ENCODE measurements around the gene PRRC2A. TPM values are rescaled to one million over a fixed set of nuclear protein-coding genes. Genes with fewer than 3 reads are reported as not detected.

The PRRC2A gene
- total RNA-seq, 1 donor from 2014 or later = 188 TPM

- Histone ChIP-seq H3K4me2 (ENCODE audit: low read length) (no peak overlapping the region), H2AFZ (ENCODE audit: low read depth, low read length) (no peak overlapping the region), H3K9me3 (ENCODE audit: insufficient read depth, low read depth, low read length) (no peaks in the 10 kb centered on the region), H3K4me3 (ENCODE audit: insufficient read depth, low read depth, low read length) (no peak overlapping the region), H4K20me1 (ENCODE audit: insufficient read depth, low read length) (peaks cover 75% of the 10 kb centered on the region), H3K27me3 (ENCODE audit: insufficient read depth, low read length) (no peaks in the 10 kb centered on the region), H3K79me2 (ENCODE audit: insufficient read depth, low read length) (peaks cover 12% of the 10 kb centered on the region), H3K27ac (ENCODE audit: low read depth, low read length) (no peak overlapping the region), H3K4me1 (ENCODE audit: insufficient read depth, low read length) (peaks cover 13% of the 10 kb centered on the region), H3K36me3 (ENCODE audit: insufficient read depth, low read length) (peaks cover 62% of the 10 kb centered on the region), H3K9ac (ENCODE audit: low read length) (no peak overlapping the region)
- Mint-ChIP-seq H3K27me3 (ENCODE audit: low read depth, unreplicated experiment) (no peaks in the 10 kb centered on the region), H3K9me3 (ENCODE audit: unreplicated experiment) (no peaks in the 10 kb centered on the region), H3K36me3 (ENCODE audit: low read depth, unreplicated experiment) (peaks cover 34% of the 10 kb centered on the region), H3K27ac (ENCODE audit: unreplicated experiment) (peak overlapping the region; percentile 75), H3K4me3 (ENCODE audit: unreplicated experiment) (no peak overlapping the region), H3K4me1 (ENCODE audit: low read depth, unreplicated experiment) (peaks cover 3% of the 10 kb centered on the region)
- FAIRE-seq = no peak
- TF ChIP-seq EZH2 (IDR thresholded peaks at IDR 0.05; ENCODE audit: insufficient read depth, low read length) (no peak), CTCF (IDR thresholded peaks at IDR 0.05; ENCODE audit: insufficient read depth, low read depth, low read length) (no peak)
- no peak for DNase-seq (ENCODE audit: low read depth)
Measured at GRCh38 chr6:31636698-31637596, 16.4 kb downstream of the PRRC2A start.

GRCh38 chr6:31639043-31639442, 18.5 kb downstream of the PRRC2A start:
- Histone ChIP-seq H3K4me1 (ENCODE audit: insufficient read depth, low read length) (peaks cover 13% of the 10 kb centered on the region), H3K27me3 (ENCODE audit: insufficient read depth, low read length) (no peaks in the 10 kb centered on the region), H3K27ac (ENCODE audit: low read depth, low read length) (peak overlapping the region; percentile 55), H3K4me3 (ENCODE audit: insufficient read depth, low read depth, low read length) (no peak overlapping the region), H3K36me3 (ENCODE audit: insufficient read depth, low read length) (peaks cover 60% of the 10 kb centered on the region), H2AFZ (ENCODE audit: low read depth, low read length) (no peak overlapping the region), H3K9ac (ENCODE audit: low read length) (peak overlapping the region; percentile 57), H3K9me3 (ENCODE audit: insufficient read depth, low read depth, low read length) (no peaks in the 10 kb centered on the region), H3K4me2 (ENCODE audit: low read length) (peak overlapping the region; percentile 62), H4K20me1 (ENCODE audit: insufficient read depth, low read length) (peaks cover 58% of the 10 kb centered on the region), H3K79me2 (ENCODE audit: insufficient read depth, low read length) (no peaks in the 10 kb centered on the region)
- Mint-ChIP-seq H3K27ac (ENCODE audit: unreplicated experiment) (no peak overlapping the region), H3K4me3 (ENCODE audit: unreplicated experiment) (peak overlapping the region; percentile 20), H3K4me1 (ENCODE audit: low read depth, unreplicated experiment) (peaks cover 3% of the 10 kb centered on the region), H3K9me3 (ENCODE audit: unreplicated experiment) (no peaks in the 10 kb centered on the region), H3K27me3 (ENCODE audit: low read depth, unreplicated experiment) (no peaks in the 10 kb centered on the region), H3K36me3 (ENCODE audit: low read depth, unreplicated experiment) (peaks cover 31% of the 10 kb centered on the region)
- no peak for FAIRE-seq
- no peak for DNase-seq (ENCODE audit: low read depth)
- no peak for TF ChIP-seq EZH2 (IDR thresholded peaks at IDR 0.05; ENCODE audit: insufficient read depth, low read length)
- no peak for TF ChIP-seq CTCF (IDR thresholded peaks at IDR 0.05; ENCODE audit: insufficient read depth, low read depth, low read length)

GRCh38 chr6:31639449-31639861, 18.9 kb downstream of the PRRC2A start:
- H3K4me1 ChIP-seq (ENCODE audit: insufficient read depth, low read length) = peaks cover 13% of the 10 kb centered on the region
- no peak overlapping the region for H3K4me3 ChIP-seq (ENCODE audit: insufficient read depth, low read depth, low read length)
- peak overlapping the region; percentile 57 for H3K9ac ChIP-seq (ENCODE audit: low read length)
- no peaks in the 10 kb centered on the region for H3K27me3 ChIP-seq (ENCODE audit: insufficient read depth, low read length)
- Mint-ChIP-seq H3K4me1 (ENCODE audit: low read depth, unreplicated experiment) (peaks cover 3% of the 10 kb centered on the region), H3K36me3 (ENCODE audit: low read depth, unreplicated experiment) (peaks cover 30% of the 10 kb centered on the region), H3K27ac (ENCODE audit: unreplicated experiment) (no peak overlapping the region), H3K4me3 (ENCODE audit: unreplicated experiment) (no peak overlapping the region), H3K27me3 (ENCODE audit: low read depth, unreplicated experiment) (no peaks in the 10 kb centered on the region), H3K9me3 (ENCODE audit: unreplicated experiment) (no peaks in the 10 kb centered on the region)
- peak overlapping the region; percentile 55 for H3K27ac ChIP-seq (ENCODE audit: low read depth, low read length)
- H3K4me2 ChIP-seq (ENCODE audit: low read length) = peak overlapping the region; percentile 62
- no peaks in the 10 kb centered on the region for H3K9me3 ChIP-seq (ENCODE audit: insufficient read depth, low read depth, low read length)
- H4K20me1 ChIP-seq (ENCODE audit: insufficient read depth, low read length) = peaks cover 56% of the 10 kb centered on the region
- FAIRE-seq (no peak), DNase-seq (ENCODE audit: low read depth) (peak; percentile 72)
- no peaks in the 10 kb centered on the region for H3K79me2 ChIP-seq (ENCODE audit: insufficient read depth, low read length)
- H3K36me3 ChIP-seq (ENCODE audit: insufficient read depth, low read length) = peaks cover 58% of the 10 kb centered on the region
- no peak for TF ChIP-seq EZH2 (IDR thresholded peaks at IDR 0.05; ENCODE audit: insufficient read depth, low read length)
- no peak for TF ChIP-seq CTCF (IDR thresholded peaks at IDR 0.05; ENCODE audit: insufficient read depth, low read depth, low read length)
- no peak overlapping the region for H2AFZ ChIP-seq (ENCODE audit: low read depth, low read length)
